Gastroesophageal sphincter (tissue), 3 donors: ENCODE results near the gene ASIC4.

Experiments
- CTCF ChIP-seq, 4 experiments: fragments of 200-600 bp in 2 of 4; fragments of 450-650 bp in 2 of 4; sonication (generic) in 1 of 4; IDR thresholded peaks; one replicate each; pipeline ENCODE4 v1.5.1; 2017 to 2019; ENCODE audit warnings: antibody characterized with exemption in 4 of 4, mild to moderate bottlenecking in 2 of 4, moderate library complexity in 2 of 4
- POLR2AphosphoS5 ChIP-seq: sonication (generic); formaldehyde crosslinking; IDR thresholded peaks from one replicate; pipeline ENCODE4 v1.6.1; 2017; ENCODE audit warnings: antibody characterized with exemption

DNA sequence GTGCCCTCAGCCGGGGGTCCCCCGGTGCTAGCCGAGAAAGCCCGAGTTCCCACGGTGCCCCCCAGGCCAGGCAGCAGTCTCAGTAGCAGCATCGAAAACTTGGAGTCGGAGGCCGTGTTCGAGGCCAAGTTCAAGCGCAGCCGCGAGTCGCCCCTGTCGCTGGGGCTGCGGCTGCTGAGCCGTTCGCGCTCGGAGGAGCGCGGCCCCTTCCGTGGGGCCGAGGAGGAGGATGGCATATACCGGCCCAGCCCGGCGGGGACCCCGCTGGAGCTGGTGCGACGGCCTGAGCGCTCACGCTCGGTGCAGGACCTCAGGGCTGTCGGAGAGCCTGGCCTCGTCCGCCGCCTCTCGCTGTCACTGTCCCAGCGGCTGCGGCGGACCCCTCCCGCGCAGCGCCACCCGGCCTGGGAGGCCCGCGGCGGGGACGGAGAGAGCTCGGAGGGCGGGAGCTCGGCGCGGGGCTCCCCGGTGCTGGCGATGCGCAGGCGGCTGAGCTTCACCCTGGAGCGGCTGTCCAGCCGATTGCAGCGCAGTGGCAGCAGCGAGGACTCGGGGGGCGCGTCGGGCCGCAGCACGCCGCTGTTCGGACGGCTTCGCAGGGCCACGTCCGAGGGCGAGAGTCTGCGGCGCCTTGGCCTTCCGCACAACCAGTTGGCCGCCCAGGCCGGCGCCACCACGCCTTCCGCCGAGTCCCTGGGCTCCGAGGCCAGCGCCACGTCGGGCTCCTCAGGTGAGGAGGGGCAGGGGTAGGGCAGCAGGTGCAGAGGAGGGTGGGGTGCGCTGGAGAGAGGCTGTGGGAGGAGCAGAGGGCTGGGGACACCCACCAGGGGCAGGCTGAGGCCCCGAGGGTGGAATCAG is 29.7 kb upstream of the ASIC4 start:
- TF ChIP-seq CTCF (IDR thresholded peaks at IDR 0.05), result no peak
- no peak for TF ChIP-seq POLR2AphosphoS5
